Small intestine (tissue), 7 donors: ENCODE results near the gene SUMO4. TPM values are rescaled to one million over a fixed set of nuclear protein-coding genes. Genes with fewer than 3 reads are reported as not detected.

ENCODE experiments used
- DNase-seq, 2 donors: peaks; one replicate each; pipeline versions ENCODE4 v3.0.0 to v3.0.0-alpha.2; 2013
- FAIRE-seq: peaks from 2 replicates; lab custom pipeline; 2012; peaks lifted over from hg19 to GRCh38; lab: Jason Lieb, UNC
- H3K27ac ChIP-seq, 3 donors: one replicate each; pipeline ENCODE4 v1.5.1; 2013; ENCODE audit warnings: low read length in 2 of 3, mild to moderate bottlenecking in 2 of 3, control low read depth in 1 of 3, inconsistent platforms in 1 of 3, low read depth in 1 of 3, moderate library complexity in 1 of 3
- H3K27me3 ChIP-seq, 3 donors: one replicate each; pipeline ENCODE4 v1.6.1; 2013; ENCODE audit warnings: low read length in 3 of 3, inconsistent platforms in 1 of 3; ENCODE audit not compliant: control insufficient read depth in 3 of 3, insufficient read depth in 3 of 3
- H3K36me3 ChIP-seq, 3 donors: one replicate each; pipeline ENCODE4 v1.6.1; 2013; ENCODE audit warnings: low read length in 3 of 3, inconsistent platforms in 1 of 3, low read depth in 1 of 3, mild to moderate bottlenecking in 1 of 3, moderate library complexity in 1 of 3; ENCODE audit not compliant: control insufficient read depth in 3 of 3, insufficient read depth in 2 of 3
- H3K4me1 ChIP-seq, 3 donors: one replicate each; pipeline ENCODE4 v1.6.1; 2013; ENCODE audit warnings: low read length in 2 of 3, inconsistent platforms in 1 of 3, low read depth in 1 of 3, mild to moderate bottlenecking in 1 of 3, moderate library complexity in 1 of 3; ENCODE audit not compliant: control insufficient read depth in 3 of 3, insufficient read depth in 2 of 3
- H3K4me3 ChIP-seq, 3 donors: one replicate each; pipeline ENCODE4 v1.5.1; 2013; ENCODE audit warnings: low read length in 3 of 3, control low read depth in 1 of 3, inconsistent platforms in 1 of 3, low read depth in 1 of 3, mild to moderate bottlenecking in 1 of 3, moderate library complexity in 1 of 3
- H3K9me3 ChIP-seq, 2 donors: one replicate each; pipeline ENCODE4 v1.6.1; 2013; ENCODE audit warnings: low read depth in 1 of 2, low read length in 1 of 2; ENCODE audit not compliant: control insufficient read depth in 2 of 2, insufficient read depth in 1 of 2
- WGBS, 3 donors: extraction: QIAGEN DNeasy Blood & Tissue Kit; methylation state at CpG; one replicate each; pipeline ENCODE4 v1.1.7; 2013; 5-methylcytosine and 5-hydroxymethylcytosine counted together
- polyA plus RNA-seq, 4 donors: library from polyadenylated mRNA; stranded (reverse) in 3 of 4; unstranded in 1 of 4; fragments of 200-250 nt in 3 of 4; fragments of 120-200 nt in 1 of 4; gene quantifications; one replicate each; pipeline versions ENCODE4 v1.2.1 to v1.2.3, GENCODE V29; 2013
- donor health status: healthy with polysubstance abuse.
- donor health status: control.
- donor health status: control.
- donor health status: Bipolar disorder and iron deficiency.
- donor health status: healthy.

SUMO4 gene
- polyA plus RNA-seq, 4 donors: 0.28 TPM; not detected in 3

DNA sequence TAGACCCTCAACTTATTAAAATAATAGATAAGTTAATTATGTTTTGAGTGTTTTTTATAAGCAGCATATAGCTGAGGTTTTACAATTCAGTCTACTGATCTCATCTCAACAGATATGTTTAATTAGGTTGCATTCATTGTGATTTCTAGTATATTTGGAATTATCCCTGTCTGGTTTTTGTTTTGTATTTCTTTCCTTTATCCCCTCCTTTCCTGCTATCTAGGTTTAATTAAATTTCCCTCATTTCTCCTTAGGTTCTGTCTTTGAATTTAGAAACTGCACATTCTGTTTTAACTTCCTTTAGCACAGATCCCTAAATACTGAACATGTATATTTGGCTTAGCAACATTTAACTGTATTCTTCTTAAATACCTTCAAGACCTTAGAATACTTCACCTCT lies 4.9 kb upstream of the SUMO4 start:
- Histone ChIP-seq H3K36me3 (peaks cover under 1 to 7% (median 3%) of the 10 kb centered on the region in 3 donors), H3K27ac (no peak overlapping the region), H3K4me1 (no peaks in the 10 kb centered on the region), H3K9me3 (no peaks in the 10 kb centered on the region), H3K4me3 (no peak overlapping the region), H3K27me3 (no peaks in the 10 kb centered on the region)
- FAIRE-seq (no peak), DNase-seq (no peak)

DNA sequence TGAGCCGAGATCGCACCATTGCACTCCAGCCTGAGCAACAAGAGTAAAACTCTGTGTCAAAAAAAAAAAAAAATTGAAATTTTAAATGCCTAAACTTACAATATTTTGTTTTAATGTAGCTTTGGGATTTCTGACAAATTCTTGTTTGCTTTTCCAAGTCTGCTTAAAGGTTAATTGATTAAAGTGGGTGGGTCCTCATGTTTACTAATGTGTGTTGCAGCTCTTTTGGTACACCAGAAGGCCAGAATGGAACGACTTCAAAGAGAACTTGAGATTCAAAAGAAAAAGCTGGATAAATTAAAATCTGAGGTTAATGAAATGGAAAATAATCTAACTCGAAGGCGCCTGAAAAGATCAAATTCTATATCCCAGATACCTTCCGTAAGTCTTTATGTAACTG lies 2.7 kb upstream of the SUMO4 start:
- Histone ChIP-seq H3K27ac (no peak overlapping the region), H3K36me3 (peaks cover 4 to 5% (median 4%) of the 10 kb centered on the region in 3 donors), H3K4me1 (no peaks in the 10 kb centered on the region), H3K27me3 (no peaks in the 10 kb centered on the region), H3K4me3 (no peak overlapping the region), H3K9me3 (no peaks in the 10 kb centered on the region)
- no peak for FAIRE-seq
- 90 to 94% (median 90%) methylated on average over 6 of the region's 6 CpGs for WGBS, 3 donors
- no peak for DNase-seq

DNA sequence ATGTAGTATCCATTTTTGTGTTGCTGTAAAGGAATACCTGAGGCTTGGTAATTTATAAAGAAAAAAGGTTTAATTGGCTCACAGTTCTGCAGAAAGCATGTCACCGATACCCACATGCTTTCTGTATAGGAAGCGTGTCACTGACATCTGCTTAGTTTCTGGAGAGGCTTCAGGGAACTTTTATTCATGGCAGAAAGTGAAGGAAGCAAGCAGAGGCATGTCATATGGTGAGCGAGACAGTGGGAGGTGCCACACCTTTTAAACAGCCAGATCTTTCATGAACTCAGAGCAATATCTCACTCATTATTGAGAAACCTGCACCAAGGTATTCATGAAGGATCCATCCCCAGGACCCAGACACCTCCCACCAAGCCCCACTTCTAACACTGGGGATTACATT lies 3.5 kb downstream of the SUMO4 start:
- FAIRE-seq (no peak), DNase-seq (no peak)
- H3K4me1 ChIP-seq: no peaks in the 10 kb centered on the region
- H3K27ac ChIP-seq: no peak overlapping the region
- peaks cover 4 to 11% (median 6%) of the 10 kb centered on the region in 3 donors for H3K36me3 ChIP-seq
- WGBS, 3 donors: 96 to 98% (median 98%) methylated on average over 3 of the region's 3 CpGs
- H3K27me3 ChIP-seq: no peaks in the 10 kb centered on the region
- no peak overlapping the region for H3K4me3 ChIP-seq
- no peaks in the 10 kb centered on the region for H3K9me3 ChIP-seq

DNA sequence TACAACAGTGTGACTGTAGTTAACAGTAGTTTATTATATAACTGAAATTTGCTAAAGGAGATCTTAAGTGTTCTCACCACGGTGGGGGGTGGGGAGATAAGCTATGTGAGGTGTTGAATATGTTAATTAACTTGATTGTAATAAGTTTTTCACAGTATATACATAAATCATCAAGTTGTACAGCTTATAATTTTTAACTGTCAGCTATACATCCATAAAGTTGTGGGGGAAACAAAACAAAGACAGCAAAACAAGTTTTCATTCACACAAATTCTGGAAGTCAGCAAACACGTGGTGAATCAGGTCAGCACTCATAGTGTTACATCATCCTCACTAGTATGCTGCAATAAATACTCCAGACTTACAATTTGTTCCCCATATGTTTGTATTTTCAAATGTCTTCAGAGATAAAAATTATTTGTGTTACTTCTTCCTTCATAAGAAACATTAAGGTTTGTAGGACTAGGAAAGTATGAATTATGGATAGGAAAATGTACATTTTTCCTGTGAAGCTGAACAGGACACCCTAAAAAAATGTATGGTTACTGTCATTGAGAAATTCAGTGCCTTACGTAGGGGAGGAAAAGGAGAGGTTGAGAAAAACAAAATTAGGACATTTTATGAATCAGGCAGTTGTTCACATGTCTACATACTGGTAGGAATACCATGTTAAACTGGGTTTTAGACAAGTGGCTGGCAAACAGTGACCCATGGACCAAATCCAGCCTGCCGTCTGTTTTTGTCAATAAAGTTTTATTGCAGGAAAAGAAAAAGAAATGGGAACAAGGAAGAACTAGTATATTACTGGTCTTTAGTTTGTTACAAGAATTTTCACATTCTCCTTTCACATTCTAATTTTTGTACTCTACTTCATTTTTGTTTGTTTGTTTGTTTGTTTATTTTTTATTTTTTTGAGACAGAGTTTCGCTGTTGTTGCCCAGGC lies 6.0 kb downstream of the SUMO4 start:
- no peak overlapping the region for H3K27ac ChIP-seq
- H3K4me1 ChIP-seq: no peaks in the 10 kb centered on the region
- no peak overlapping the region for H3K4me3 ChIP-seq
- no peaks in the 10 kb centered on the region for H3K27me3 ChIP-seq
- WGBS, 3 donors: 70 to 82% (median 71%) methylated on average over 5 of the region's 5 CpGs
- FAIRE-seq (no peak), DNase-seq (no peak)
- no peaks in the 10 kb centered on the region for H3K9me3 ChIP-seq
- peaks cover 0 to 7% (median 6%) of the 10 kb centered on the region in 3 donors for H3K36me3 ChIP-seq

DNA sequence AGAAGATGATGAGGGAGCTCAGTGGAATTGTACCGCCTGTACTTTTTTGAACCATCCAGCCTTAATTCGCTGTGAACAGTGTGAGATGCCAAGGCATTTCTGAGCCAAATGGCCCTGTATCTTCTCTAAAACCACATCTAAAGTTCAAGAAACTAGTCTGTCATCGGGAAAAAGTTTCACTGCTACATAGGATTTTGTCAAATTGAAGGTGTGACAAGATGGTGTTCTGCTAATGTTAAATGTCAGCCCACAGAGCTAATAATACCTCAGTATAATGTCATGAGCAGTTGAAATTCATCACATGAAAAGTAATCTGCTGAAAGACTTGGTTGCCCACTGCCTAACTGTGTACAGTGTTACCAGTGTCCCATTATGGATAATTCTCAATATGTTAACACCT lies 9.6 kb downstream of the SUMO4 start:
- H3K27me3 ChIP-seq: no peaks in the 10 kb centered on the region
- H3K36me3 ChIP-seq: peaks cover 0 to 7% (median 3%) of the 10 kb centered on the region in 3 donors
- DNase-seq (no peak), FAIRE-seq (no peak)
- no peak overlapping the region for H3K27ac ChIP-seq
- H3K4me1 ChIP-seq: no peaks in the 10 kb centered on the region
- H3K4me3 ChIP-seq: no peak overlapping the region
- 91 to 96% (median 92%) methylated on average over 3 of the region's 3 CpGs for WGBS, 3 donors
- H3K9me3 ChIP-seq: no peaks in the 10 kb centered on the region

DNA sequence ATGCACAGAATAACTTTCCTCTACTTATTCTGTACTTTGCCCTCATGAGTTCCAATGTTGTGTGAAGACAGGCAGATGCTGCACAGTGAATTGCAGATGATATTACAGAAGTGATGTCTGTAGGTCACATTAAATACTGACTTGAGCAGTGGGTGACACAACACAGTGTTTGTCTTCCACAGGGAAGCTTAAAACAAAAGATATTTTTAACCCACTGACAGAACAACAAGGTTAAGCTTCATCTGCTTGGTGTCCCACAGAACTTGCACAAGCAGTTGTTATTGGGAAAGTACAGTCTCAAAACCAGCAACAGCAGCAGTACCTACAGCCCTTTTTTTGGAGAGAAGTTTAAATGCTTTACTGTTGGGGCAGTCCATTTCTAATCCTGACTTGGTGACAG lies 10.5 kb downstream of the SUMO4 start:
- FAIRE-seq (no peak), DNase-seq (no peak)
- no peak overlapping the region for H3K27ac ChIP-seq
- peaks cover 0 to 7% (median 3%) of the 10 kb centered on the region in 3 donors for H3K36me3 ChIP-seq
- H3K4me1 ChIP-seq: no peaks in the 10 kb centered on the region
- H3K27me3 ChIP-seq: no peaks in the 10 kb centered on the region
- no peaks in the 10 kb centered on the region for H3K9me3 ChIP-seq
- no peak overlapping the region for H3K4me3 ChIP-seq

DNA sequence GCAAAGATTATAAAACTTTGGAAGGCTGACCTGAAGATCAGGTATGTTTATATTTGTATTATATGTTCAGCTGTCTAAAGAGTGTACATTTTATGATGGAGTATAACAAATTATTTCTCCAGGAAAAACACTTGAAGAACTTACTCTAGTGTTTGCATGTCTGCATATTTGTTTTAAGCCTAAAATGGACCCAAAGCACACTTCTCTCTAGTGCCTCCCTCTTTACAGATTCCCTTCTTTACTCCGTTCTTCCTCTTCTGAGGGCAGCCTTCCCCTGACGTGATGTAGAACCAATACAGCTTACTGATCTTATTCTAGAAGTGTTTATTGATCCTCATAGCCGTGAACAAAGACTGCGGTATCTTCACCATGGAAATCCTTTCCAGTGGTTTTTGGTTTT lies 13.9 kb downstream of the SUMO4 start:
- FAIRE-seq (no peak), DNase-seq (no peak)
- Histone ChIP-seq H3K4me3 (no peak overlapping the region), H3K27me3 (no peaks in the 10 kb centered on the region), H3K9me3 (no peaks in the 10 kb centered on the region), H3K36me3 (peaks cover 0 to 3% (median 3%) of the 10 kb centered on the region in 3 donors), H3K27ac (no peak overlapping the region), H3K4me1 (no peaks in the 10 kb centered on the region)
- 70 to 96% (median 94%) methylated on average over 4 of the region's 4 CpGs for WGBS, 3 donors

DNA sequence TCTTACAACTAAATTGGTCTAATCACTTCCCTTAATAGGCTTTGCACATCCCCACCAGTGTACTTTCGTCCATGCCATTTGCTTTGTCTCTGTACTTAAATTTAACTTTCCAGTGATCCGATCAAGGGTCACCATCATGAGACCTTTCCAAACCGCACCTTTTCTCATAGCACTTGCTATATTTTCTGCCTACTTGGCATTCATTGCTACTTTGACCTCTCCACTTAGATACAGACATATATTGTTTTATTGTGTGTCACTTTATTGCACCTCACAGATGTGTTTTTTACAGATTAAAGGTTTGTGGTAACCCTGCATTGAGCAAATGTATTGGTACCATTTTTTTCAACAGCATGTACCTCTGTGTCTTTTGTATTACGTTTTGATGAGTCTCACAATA lies 14.8 kb downstream of the SUMO4 start:
- peak; percentile 51 to 61 for DNase-seq
- H3K27ac ChIP-seq: no peak overlapping the region
- WGBS, 3 donors: 22 to 65% (median 37%) methylated on average over 4 of the region's 4 CpGs

More for the DNA sequence above, 14.8 kb downstream of the SUMO4 start:
- no peaks in the 10 kb centered on the region for H3K27me3 ChIP-seq
- H3K36me3 ChIP-seq: peaks cover 0 to 3% (median 0%) of the 10 kb centered on the region in 3 donors
- no peaks in the 10 kb centered on the region for H3K4me1 ChIP-seq
- H3K9me3 ChIP-seq: no peaks in the 10 kb centered on the region
- H3K4me3 ChIP-seq: no peak overlapping the region
- no peak for FAIRE-seq
